ENCODE measurements around the gene NT5DC1.

Gene NT5DC1

GRCh38 chr6:116100419-116101301, at the start of gene NT5DC1:
Gene NT5DC1 (plus strand): TSS chr6:116100853. CDS start chr6:116100931, 78 bp downstream.
- peak; percentile 83 for DNase-seq

- no peak for DNase-seq
These were observed 49.4 kb upstream of the NT5DC1 start for GRCh38 chr6:116051244-116051643.

DNA sequence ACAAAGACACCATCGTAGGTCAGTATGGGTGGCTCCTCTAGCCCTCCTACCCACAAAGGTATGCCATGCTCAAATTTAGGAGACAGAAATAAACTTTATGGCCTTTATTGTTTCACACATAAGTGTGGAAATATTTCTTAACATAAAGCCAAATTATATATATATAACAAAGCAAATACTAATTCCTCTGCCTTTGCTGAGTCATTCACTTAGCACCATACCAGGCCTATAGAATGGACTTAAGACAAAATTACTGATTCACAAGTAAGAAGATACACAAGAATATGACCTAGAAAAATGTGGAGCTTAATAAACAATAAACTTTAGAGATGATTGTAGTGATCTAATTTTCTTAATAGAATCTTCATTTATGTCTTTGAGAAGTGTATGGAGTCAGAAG, 45.1 kb upstream of the NT5DC1 start:
- DNase-seq: no peak

DNA sequence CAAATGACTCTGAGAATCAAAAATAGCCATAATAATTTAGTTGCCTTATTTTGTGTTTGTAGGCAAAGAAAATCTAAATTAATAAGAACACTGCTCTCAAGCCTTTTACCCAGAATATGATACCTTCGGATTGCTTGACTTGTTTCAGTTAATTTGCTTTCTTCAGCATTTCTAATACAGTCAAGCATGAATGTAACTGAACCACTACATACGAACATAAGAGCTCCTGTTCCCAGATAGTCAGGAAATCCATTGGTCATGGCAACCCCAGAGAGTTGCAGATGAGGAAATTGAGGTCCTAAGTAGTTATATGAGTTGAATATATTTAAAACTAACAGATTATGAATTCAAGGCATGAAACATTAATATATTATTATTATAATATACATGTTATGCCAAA, 42.9 kb upstream of the NT5DC1 start:
- DNase-seq: no peak

- DNase-seq: no peak
These were observed 40.7 kb upstream of the NT5DC1 start for GRCh38 chr6:116059713-116060571.

DNA sequence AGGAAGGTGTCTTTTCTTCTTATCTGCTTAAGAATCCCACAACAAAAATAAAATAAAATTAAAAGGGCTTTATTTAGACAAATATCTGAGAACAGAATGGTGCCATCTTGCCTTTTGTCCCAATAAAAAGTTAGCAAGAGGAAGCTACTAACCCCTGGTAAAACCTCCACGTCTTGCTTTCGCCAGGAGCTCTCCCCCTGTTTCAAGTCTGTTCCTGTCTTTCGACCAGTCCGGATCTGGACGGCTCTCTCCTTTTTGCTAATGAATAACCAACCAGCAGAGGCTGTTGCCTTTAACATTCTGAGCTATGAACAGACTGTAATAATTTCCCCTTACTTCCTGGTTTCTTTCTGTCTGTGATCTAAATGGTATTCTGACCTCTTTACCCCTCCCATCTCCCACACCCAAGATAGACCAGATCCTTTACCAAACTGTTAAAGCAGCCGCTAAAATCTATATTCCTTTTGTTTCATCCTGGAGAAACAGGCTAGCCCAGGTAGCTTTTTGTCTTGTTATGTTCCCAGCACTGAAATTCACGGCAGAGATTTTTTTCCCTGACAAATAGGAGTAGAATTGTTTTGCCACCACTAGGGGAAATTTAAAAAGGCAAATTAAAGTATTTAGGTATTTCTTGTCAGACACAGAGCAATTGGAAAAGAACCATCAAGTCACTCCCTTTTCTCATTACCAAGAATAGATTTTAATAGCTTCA, 39.9 kb upstream of the NT5DC1 start, which contains the start of gene FRK:
TSS of gene FRK (minus strand) at position 320 of the 712 bp plus-strand sequence. CDS start 580 bp downstream, outside the sequence.
- no peak for DNase-seq

DNA sequence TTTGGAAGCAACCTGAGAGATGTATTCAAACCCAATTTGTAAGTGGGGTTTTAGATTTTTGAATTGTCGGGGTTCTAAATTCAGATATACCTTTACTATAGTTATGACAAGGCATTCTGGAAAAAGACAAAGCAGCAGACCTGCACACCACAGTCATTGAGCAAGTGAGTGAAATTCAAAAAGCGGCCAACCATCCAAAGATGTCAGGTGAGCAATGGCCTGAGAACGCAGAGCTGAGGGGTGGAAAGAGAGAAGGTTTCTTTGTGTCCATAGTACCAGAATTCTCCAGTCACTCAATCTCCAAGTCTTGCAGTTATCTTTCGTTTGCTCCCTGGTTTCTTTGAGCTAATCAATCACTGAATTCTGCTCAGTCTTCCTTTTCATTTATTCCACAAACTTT, 38.2 kb upstream of the NT5DC1 start:
- no peak for DNase-seq

DNA sequence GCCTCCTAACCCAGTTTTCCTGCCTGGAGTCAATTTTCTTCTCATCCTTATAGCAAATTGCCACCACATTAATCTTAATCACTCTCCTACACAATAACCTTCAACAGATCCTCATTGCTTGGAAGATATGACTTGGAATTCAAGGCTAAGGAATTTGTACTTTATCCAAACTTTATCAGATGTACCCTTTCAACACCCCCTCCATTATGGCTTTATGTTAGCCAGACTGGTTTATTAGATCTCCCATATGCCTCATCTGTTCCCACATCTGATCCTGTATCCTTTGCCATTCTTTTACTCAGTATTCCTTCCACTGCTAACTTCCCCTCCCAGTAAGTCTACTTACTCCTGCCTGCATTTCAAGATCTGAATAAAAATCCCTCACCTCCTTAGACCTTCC, 36.0 kb upstream of the NT5DC1 start:
- DNase-seq: no peak

GRCh38 chr6:116066789-116067188, 33.9 kb upstream of the NT5DC1 start:
- no peak for DNase-seq

DNA sequence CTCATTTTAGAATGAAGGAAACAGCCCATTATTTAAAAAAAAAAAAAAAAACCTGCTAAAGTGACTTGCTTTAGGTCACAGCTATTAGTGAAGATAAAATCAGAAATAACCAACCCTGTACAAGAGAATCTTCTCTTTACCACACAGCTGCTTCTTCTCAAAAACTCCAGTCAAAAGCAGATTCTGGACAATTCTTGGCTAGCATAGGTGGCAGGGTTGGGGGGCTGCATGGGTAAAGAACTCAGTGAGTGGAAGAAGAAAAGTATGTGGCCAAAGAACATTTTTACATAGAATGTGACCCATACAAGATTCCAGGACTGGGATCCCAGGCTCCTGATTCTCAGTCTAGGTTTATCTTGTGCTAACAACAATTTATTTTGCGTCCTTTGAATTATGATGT, 30.6 kb upstream of the NT5DC1 start:
- DNase-seq: no peak

GRCh38 chr6:116070616-116071389, 29.9 kb upstream of the NT5DC1 start:
- DNase-seq: no peak

DNA sequence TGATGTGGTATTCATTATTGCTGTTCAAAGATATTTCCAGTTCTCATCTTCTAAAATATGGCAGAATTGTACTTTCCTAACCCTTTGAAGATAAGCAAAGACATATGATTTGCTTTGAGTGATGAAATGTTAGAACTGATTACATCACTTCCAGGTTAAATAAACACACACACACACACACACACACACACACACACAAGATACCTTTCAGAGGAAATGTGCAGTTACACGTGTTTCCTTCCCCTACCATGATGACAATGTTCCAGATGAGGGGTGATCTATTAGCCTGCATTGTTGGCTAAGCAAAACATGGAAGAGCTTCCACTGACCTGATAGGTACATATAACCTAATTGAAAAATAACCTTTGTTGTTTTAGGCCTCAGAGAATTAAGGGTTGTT, 28.3 kb upstream of the NT5DC1 start:
- no peak for DNase-seq

DNA sequence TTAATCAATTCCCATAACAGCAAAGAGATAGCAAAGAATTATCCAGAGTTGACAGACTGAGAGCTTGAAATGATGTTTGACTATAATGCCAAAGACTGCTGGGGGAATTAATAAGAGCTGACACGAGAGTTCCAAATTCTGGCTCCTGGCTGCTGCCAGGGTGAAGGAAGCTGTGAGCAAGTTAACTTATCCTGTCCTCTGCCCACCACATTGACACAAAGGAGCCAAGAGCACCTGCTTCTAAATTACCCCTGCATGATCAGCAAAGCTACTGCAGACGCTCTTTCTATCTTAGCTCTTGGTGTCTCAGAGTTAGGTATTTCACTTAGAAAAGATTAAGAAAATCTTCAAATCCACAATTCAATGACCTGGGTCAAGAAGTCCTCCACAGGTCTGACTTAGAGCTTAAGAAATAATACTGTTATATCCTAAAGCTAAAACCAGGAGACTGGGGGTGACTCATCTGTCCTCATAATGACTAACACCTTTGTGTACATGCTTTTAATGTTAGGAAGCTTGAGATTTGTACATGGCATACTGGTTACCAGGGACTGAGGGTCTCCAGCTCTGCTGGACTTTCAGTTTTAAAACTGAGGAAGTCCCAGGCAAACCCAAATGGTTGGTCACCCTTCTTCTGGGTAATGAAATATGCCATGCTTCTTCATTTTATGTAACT, 26.8 kb upstream of the NT5DC1 start:
- DNase-seq: no peak

DNA sequence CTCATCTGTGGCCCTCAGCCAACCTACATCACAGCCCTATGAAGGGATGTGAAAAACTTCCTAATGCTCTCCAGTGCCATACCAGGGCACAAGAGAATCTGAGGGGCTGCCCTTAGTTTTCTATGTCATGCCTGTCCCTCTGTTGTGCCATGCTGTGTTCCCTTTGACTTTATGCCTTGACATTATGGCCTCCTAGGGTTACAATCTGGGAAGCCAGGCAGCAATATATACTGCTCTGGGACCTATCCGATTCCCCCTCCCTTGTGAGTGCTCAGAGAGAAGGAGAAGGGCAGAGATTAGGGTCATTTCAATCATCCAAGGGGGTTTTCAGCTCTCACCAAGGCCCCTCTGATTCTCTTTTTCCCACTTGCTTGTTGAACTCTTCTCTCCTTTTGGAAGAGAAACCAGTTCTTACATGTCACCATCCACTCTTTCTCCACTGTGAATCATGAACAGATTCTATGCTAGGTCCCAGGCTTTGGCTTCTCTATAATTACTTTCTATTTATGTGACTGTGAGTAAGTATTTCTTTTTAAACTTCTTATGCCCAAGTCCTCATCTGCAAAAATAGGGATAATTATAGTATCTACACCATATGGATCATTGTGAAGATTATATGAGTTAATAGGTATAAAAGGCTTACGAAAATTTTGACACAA, 25.8 kb upstream of the NT5DC1 start:
- DNase-seq: no peak

DNA sequence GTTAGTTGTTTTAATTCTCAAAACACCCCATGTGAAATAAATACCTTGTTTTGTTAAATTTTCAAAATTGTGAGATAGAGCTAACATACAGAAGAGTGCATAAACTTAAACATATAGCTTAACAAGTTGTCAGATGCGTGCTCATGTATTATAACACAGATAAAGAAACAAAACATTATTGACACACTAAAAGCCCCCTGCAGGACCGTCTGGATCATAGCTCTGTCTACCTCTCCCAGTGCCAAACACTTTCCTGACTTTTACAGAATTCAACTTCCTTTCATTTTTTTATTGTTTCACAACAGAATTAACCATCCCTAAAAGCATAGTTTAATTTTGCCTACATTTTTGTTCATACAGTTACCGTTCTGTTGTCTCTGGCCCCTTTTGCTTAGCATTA, 22.1 kb upstream of the NT5DC1 start:
- no peak for DNase-seq

- DNase-seq: no peak
These were observed 21.7 kb upstream of the NT5DC1 start for GRCh38 chr6:116078945-116079344.

GRCh38 chr6:116083052-116083451, 17.6 kb upstream of the NT5DC1 start:
- DNase-seq: no peak

DNA sequence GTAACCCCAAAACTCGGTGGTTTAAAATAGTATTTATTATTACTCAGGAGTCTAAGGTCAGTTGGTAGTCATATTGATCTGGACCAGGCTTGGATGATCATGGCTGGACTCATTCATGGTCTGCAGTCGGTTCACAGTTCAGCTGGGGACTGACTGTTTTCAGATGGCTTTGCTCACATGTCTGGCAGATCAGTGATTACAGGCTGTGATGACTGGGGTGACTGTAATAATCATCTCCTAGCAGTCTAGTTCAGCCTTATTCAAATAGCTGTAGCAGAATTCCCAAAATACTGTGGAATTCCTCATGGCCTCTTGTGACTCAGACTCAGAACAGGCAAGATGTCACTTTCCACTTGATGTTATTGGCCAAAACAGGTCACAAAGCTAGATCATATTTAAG, 16.4 kb upstream of the NT5DC1 start:
- no peak for DNase-seq

DNA sequence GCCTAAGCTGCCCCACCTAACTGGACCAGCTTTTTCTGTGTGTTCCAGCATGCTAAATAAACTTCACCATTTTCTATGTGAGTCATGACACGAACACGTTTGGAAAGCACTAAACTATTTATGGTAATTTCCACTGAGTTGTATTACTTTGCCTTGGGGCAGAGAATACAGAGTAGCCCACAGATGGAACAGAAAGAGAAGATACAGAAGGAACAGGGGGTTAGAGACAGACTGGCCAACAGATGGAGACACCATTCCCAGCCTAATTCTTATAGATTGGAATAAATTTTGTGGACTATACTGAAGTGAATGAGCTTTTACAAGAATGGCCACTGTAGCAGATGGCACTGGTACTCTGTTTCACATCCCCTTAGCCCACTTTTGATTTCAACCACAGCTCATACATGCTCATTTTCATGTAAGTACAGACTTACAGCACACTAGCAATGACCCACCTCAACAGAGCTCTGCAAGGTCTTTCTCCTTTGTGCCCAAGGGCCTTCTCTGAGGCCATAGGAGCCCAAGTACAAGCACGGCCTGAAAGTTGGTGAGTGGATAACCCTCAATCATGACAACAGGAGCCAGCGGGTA, 13.1 kb upstream of the NT5DC1 start:
- no peak for DNase-seq

DNA sequence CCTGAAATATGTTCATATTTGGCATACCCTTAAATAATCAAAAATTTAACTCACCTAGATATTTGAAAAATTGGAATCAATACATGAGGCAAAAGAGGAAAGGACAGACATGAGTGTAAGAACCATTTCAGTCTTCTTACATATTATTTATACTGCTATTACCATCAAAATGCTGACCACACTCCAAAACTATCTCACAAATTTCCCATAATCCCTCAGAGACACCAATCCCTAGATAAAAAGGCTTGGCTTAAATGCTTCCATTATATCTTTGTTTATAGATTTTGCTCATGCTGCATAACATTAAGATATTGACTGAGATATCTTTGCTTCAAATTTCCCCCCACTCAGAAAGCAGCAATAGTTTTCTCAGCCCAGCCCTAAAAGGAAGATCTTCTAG, 11.7 kb upstream of the NT5DC1 start:
- no peak for DNase-seq

DNA sequence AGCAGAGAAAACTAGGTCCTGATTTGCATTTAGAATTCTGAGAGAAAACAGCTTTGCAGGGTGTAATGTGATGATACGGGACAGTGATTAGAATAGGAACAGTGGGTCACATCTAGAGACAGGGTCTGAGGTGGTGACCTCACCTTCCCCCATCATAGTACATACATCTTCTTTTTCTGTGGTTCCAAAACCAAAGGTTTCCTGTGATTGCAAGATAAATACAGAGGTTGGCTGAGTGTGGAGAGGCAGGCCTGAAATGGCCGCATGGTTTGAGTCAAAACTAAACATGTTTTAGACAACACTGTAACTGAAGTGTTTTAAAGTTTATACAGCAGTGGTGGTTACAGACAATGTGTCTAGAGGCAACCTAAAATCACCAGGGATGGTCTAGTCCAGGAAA, 10.4 kb upstream of the NT5DC1 start:
- DNase-seq: no peak
